Peyer's patch (tissue), 4 donors: Measurements from ENCODE around the gene CRYM.

ENCODE experiments used
- POLR2A ChIP-seq, 2 donors: fragments of 450-650 bp; IDR thresholded peaks; one replicate each; pipeline ENCODE4 v1.5.1; 2017; ENCODE audit warnings: antibody characterized with exemption in 2 of 2, mild to moderate bottlenecking in 2 of 2, moderate library complexity in 2 of 2
- TF ChIP-seq, protein P1 (sequence below), 6 experiments: fragments of 450-650 bp in 4 of 6; fragments of 200-600 bp in 2 of 6; sonication (generic) in 1 of 6; IDR thresholded peaks; one replicate each; pipeline ENCODE4 v1.5.1; 2017 to 2019; ENCODE audit warnings: antibody characterized with exemption in 6 of 6, mild to moderate bottlenecking in 3 of 6, moderate library complexity in 1 of 6

DNA sequence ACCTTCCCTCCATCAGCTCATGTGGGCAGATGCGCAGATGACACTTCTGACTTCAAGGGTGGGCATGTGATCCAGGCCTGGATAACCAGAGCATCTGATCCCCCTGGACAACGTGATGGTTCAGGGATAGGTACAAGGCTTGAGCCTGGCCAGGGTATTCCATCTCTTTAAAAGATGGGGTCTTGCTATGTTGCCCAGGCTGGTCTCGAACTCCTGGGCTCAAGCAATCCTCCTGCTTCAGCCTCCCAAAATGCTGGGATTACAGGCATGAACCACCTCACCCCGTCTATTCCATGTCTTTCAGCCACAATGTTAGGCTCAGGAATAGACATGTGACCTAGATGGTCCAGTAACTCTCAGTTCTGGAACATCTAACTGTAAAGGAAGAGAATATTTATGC, 20.8 kb downstream of the CRYM start:
- TF ChIP-seq, protein P1, sequence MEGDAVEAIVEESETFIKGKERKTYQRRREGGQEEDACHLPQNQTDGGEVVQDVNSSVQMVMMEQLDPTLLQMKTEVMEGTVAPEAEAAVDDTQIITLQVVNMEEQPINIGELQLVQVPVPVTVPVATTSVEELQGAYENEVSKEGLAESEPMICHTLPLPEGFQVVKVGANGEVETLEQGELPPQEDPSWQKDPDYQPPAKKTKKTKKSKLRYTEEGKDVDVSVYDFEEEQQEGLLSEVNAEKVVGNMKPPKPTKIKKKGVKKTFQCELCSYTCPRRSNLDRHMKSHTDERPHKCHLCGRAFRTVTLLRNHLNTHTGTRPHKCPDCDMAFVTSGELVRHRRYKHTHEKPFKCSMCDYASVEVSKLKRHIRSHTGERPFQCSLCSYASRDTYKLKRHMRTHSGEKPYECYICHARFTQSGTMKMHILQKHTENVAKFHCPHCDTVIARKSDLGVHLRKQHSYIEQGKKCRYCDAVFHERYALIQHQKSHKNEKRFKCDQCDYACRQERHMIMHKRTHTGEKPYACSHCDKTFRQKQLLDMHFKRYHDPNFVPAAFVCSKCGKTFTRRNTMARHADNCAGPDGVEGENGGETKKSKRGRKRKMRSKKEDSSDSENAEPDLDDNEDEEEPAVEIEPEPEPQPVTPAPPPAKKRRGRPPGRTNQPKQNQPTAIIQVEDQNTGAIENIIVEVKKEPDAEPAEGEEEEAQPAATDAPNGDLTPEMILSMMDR (IDR thresholded peaks at IDR 0.05) = no peak
- TF ChIP-seq POLR2A (IDR thresholded peaks at IDR 0.05) = no peak
